Heart left ventricle (tissue), 13 donors: Measurements from ENCODE around the gene CACNA1D.

Source experiments
- CTCF ChIP-seq, 12 donors: fragments of 200-600 bp; sonication (generic) in 4 of 12; IDR thresholded peaks; one replicate each; pipeline versions ENCODE4 v1.5.0 to v1.8.0; 2018 to 2022; ENCODE audit warnings: antibody characterized with exemption in 12 of 12, mild to moderate bottlenecking in 5 of 12
- POLR2A ChIP-seq, 2 donors: fragments of 450-650 bp; IDR thresholded peaks; one replicate each; pipeline ENCODE4 v1.6.1; 2017; ENCODE audit warnings: antibody characterized with exemption in 2 of 2, mild to moderate bottlenecking in 2 of 2, moderate library complexity in 2 of 2
- donor health status: ischemic (EF 13 %, LVEDD 7.1; RV severe dilation, severe dysfunction).
- donor health status: DM: no; HTN: yes; CAD: no.
- donor health status: DM: no; HTN: no; CAD: no.
- donor health status: ischemic (EF 25% LVEDD 6.9; RV normal size, moderate dysfunction).
- donor health status: ischemic (EF 25% LVEDD 5.7; RV mildly dilated, moderate dysfunction).
- donor health status: ischemic (EF 35%, LVEDD 5.7; RV mildly dilated, moderate dysfunction).
- donor health status: nonischemic (EF 11% LVEDD 7.7; RV severe dilation, severe dysfunction).
- donor health status: DM: yes; HTN: yes; CAD: no.
- donor health status: PGD.
- donor health status: ischemic (EF 29% LVEDD 5.4; RV normal size, mild dysfunction).
- donor health status: nonischemic (EF 23%, LVEDD 6.1; RV moderate dilation, normal function).

GRCh38 chr3:53511246-53511645 lies 16.8 kb downstream of the CACNA1D start:
- TF ChIP-seq POLR2A (IDR thresholded peaks at IDR 0.05) (no peak), CTCF (IDR thresholded peaks at IDR 0.05) (no peak)
